ENCODE measurements around the gene IMMP2L. TPM values are rescaled to one million over a fixed set of nuclear protein-coding genes. Genes with fewer than 3 reads are reported as not detected.

Gene IMMP2L
- total and polyA plus RNA-seq, 2 of the 8 experiments (the other 6 are each of a cell fraction or from before 2014, with no cell fraction given) = 2.3 to 10.1 TPM

GRCh38 chr7:111392294-111392693 is 170.0 kb downstream of the IMMP2L start (continued):
- no peak for TF ChIP-seq CHD7 (IDR thresholded peaks at IDR 0.05; ENCODE audit: insufficient replicate concordance, low read length)
- no peak for TF ChIP-seq RAD21 (IDR thresholded peaks at IDR 0.05 in 1 of 2, conservative IDR thresholded peaks at IDR 0.05 in 1 of 2; ENCODE audit: low read depth in 2 of 2, low read length in 2 of 2)
- no peak for TF ChIP-seq EP300 (IDR thresholded peaks at IDR 0.05; ENCODE audit: borderline replicate concordance in 1 of 2, low read depth in 2 of 2, low read length in 2 of 2)
- no peak for TF ChIP-seq FOSL1 (IDR thresholded peaks at IDR 0.05; ENCODE audit: insufficient read depth, low read depth, low read length)
- no peak for TF ChIP-seq YY1 (IDR thresholded peaks at IDR 0.05; ENCODE audit: low read depth, low read length)
- no peak for TF ChIP-seq RXRA (IDR thresholded peaks at IDR 0.05; ENCODE audit: insufficient read depth, low read depth, low read length)
- TF ChIP-seq RNF2 (IDR thresholded peaks at IDR 0.05; ENCODE audit: borderline replicate concordance, low read depth, low read length, missing control alignments, poor library complexity, severe bottlenecking) = no peak
- TF ChIP-seq SRF (IDR thresholded peaks at IDR 0.05; ENCODE audit: low read depth, low read length) = no peak
- TF ChIP-seq ATF2 (IDR thresholded peaks at IDR 0.05; ENCODE audit: low read length) = no peak

Data from H1 (cell line).